Activated T-helper 1 cell treated with anti-CD3 and anti-CD28 coated beads, Interleukin-12 subunit alpha, Interleukin-12 subunit beta, Interleukin-2, Interleukin-4 antibody, amounts not matched to agents 30 ng/mL and 10 ng/mL and 1 ng/mL, durations not matched to agents 14 hours and 24 hours and 36 hours (primary cell): ENCODE data around the gene IFNA6. TPM values are rescaled to one million over a fixed set of nuclear protein-coding genes. Genes with fewer than 3 reads are reported as not detected.
A peak's percentile ranks its signal among the peaks of the same experiment; 100 is the strongest.

Source experiments
- DNase-seq: peaks from one replicate; pipeline ENCODE4 v3.0.0; 2021; ENCODE audit warnings: low spot score
- H3K27ac Mint-ChIP-seq: one replicate; pipeline ENCODE4 v1.8.0; 2021; ENCODE audit warnings: mild to moderate bottlenecking, mixed read lengths
- H3K27me3 Mint-ChIP-seq: one replicate; pipeline ENCODE4 v1.8.0; 2022; ENCODE audit warnings: mild to moderate bottlenecking, moderate library complexity, mixed read lengths; ENCODE audit not compliant: insufficient read depth
- H3K36me3 Mint-ChIP-seq: one replicate; pipeline ENCODE4 v1.8.0; 2021; ENCODE audit warnings: low read depth, mixed read lengths
- H3K4me1 Mint-ChIP-seq: one replicate; pipeline ENCODE4 v1.8.0; 2021; ENCODE audit warnings: low read depth, mixed read lengths
- H3K4me3 Mint-ChIP-seq: one replicate; pipeline ENCODE4 v1.8.0; 2021; ENCODE audit warnings: mild to moderate bottlenecking, moderate library complexity, mixed read lengths
- H3K9me3 Mint-ChIP-seq: one replicate; pipeline ENCODE4 v1.8.0; 2021; ENCODE audit warnings: mixed read lengths
- intact Hi-C: fragments of 100-400 bp; cut with micrococcal nuclease; formaldehyde crosslinking; loops from one replicate; pipeline ENCODE4 v1.15.1; 2024
- total RNA-seq: library from RNA; stranded (reverse); gene quantifications from 2 replicates; pipeline ENCODE4 v1.2.3, GENCODE V29; 2022

The IFNA6 gene
- total RNA-seq, 1 donor from 2014 or later, result not detected

- DNase-seq, result no peak
- H3K9me3 Mint-ChIP-seq, result peaks cover 11% of the 10 kb centered on the region
- peaks cover 12% of the 10 kb centered on the region for H3K36me3 Mint-ChIP-seq
- H3K27ac Mint-ChIP-seq, result peak overlapping the region; percentile 68
- H3K4me1 Mint-ChIP-seq, result peaks cover 14% of the 10 kb centered on the region
- intact Hi-C loops, result loop anchor here (1.0 to 2.0 kb wide), 8 partner anchors 22 to 1148 kb away; partner anchors contain the start of gene KLHL9
- H3K27me3 Mint-ChIP-seq, result peaks cover 57% of the 10 kb centered on the region
- H3K4me3 Mint-ChIP-seq, result peak overlapping the region; percentile 56
Observed at GRCh38 chr9:21357479-21358460, 7.1 kb upstream of the IFNA6 start.

GRCh38 chr9:21348430-21348970 is 2.2 kb downstream of the IFNA6 start:
- Mint-ChIP-seq H3K4me1 (no peaks in the 10 kb centered on the region), H3K4me3 (no peak overlapping the region), H3K27ac (no peak overlapping the region), H3K9me3 (peaks cover 10% of the 10 kb centered on the region), H3K27me3 (peaks cover 53% of the 10 kb centered on the region), H3K36me3 (no peaks in the 10 kb centered on the region)
- no peak for DNase-seq
- intact Hi-C loops, result no loop called here

GRCh38 chr9:21340735-21341134 is 10.0 kb downstream of the IFNA6 start:
- peaks cover 1% of the 10 kb centered on the region for H3K36me3 Mint-ChIP-seq
- intact Hi-C loops, result no loop called here
- DNase-seq, result no peak
- peaks cover 12% of the 10 kb centered on the region for H3K9me3 Mint-ChIP-seq
- H3K4me3 Mint-ChIP-seq, result no peak overlapping the region
- H3K27ac Mint-ChIP-seq, result no peak overlapping the region
- H3K4me1 Mint-ChIP-seq, result no peaks in the 10 kb centered on the region
- H3K27me3 Mint-ChIP-seq, result peaks cover 48% of the 10 kb centered on the region

- Mint-ChIP-seq H3K4me3 (peak overlapping the region; percentile 70), H3K27ac (no peak overlapping the region), H3K36me3 (peaks cover 17% of the 10 kb centered on the region), H3K4me1 (peaks cover 21% of the 10 kb centered on the region), H3K9me3 (no peaks in the 10 kb centered on the region), H3K27me3 (peaks cover 20% of the 10 kb centered on the region)
- intact Hi-C loops, result loop anchor here (10.0 kb wide), 3 partner anchors 302 to 908 kb away; partner anchors contain the start of genes FOCAD and HACD4
- DNase-seq, result no peak
Observed at GRCh38 chr9:21336457-21336856, 14.2 kb downstream of the IFNA6 start.

- DNase-seq, result peak; percentile 75
- Mint-ChIP-seq H3K9me3 (no peaks in the 10 kb centered on the region), H3K27me3 (peaks cover 13% of the 10 kb centered on the region), H3K36me3 (peaks cover 25% of the 10 kb centered on the region), H3K4me3 (peak within 1 kb of the TSS; percentile 92), H3K4me1 (peaks cover 32% of the 10 kb centered on the region), H3K27ac (peak within 1 kb of the TSS; percentile 85)
- intact Hi-C loops, result loop anchor here (1.0 to 10.0 kb wide), 7 partner anchors 9 to 910 kb away; partner anchors contain the start of genes FOCAD and HACD4
Observed at GRCh38 chr9:21334701-21335632, 15.7 kb downstream of the IFNA6 start, which contains the start of gene KLHL9. KLHL9 (minus strand) TSS chr9:21335404; CDS start chr9:21334859, 545 bp downstream.

GRCh38 chr9:21333226-21333625 is 17.5 kb downstream of the IFNA6 start:
- Mint-ChIP-seq H3K4me3 (peak overlapping the region; percentile 92), H3K4me1 (peaks cover 33% of the 10 kb centered on the region), H3K36me3 (peaks cover 29% of the 10 kb centered on the region), H3K27ac (no peak overlapping the region), H3K9me3 (no peaks in the 10 kb centered on the region), H3K27me3 (peaks cover 6% of the 10 kb centered on the region)
- no peak for DNase-seq
- intact Hi-C loops, result loop anchor here (10.0 kb wide), 3 partner anchors 298 to 912 kb away; partner anchors contain the start of genes FOCAD and HACD4

GRCh38 chr9:21331676-21332402 is 18.8 kb downstream of the IFNA6 start:
- H3K4me3 Mint-ChIP-seq, result no peak overlapping the region
- intact Hi-C loops, result loop anchor here (10.0 kb wide), 3 partner anchors 297 to 913 kb away; partner anchors contain the start of genes FOCAD and HACD4
- DNase-seq, result no peak
- peaks cover 39% of the 10 kb centered on the region for H3K4me1 Mint-ChIP-seq
- no peak overlapping the region for H3K27ac Mint-ChIP-seq
- no peaks in the 10 kb centered on the region for H3K9me3 Mint-ChIP-seq
- peaks cover 29% of the 10 kb centered on the region for H3K36me3 Mint-ChIP-seq
- H3K27me3 Mint-ChIP-seq, result peaks cover 1% of the 10 kb centered on the region

- Mint-ChIP-seq H3K27me3 (no peaks in the 10 kb centered on the region), H3K27ac (no peak overlapping the region), H3K36me3 (peaks cover 38% of the 10 kb centered on the region), H3K4me1 (peaks cover 29% of the 10 kb centered on the region), H3K9me3 (no peaks in the 10 kb centered on the region), H3K4me3 (no peak overlapping the region)
- DNase-seq, result no peak
- intact Hi-C loops, result loop anchor here (1.0 to 5.0 kb wide), 8 partner anchors 9 to 463 kb away; partner anchors contain the start of gene KLHL9
Observed at GRCh38 chr9:21326526-21327139, 24.1 kb downstream of the IFNA6 start.

- Mint-ChIP-seq H3K4me3 (no peak overlapping the region), H3K27me3 (no peaks in the 10 kb centered on the region), H3K27ac (no peak overlapping the region), H3K9me3 (no peaks in the 10 kb centered on the region), H3K36me3 (peaks cover 33% of the 10 kb centered on the region), H3K4me1 (peaks cover 18% of the 10 kb centered on the region)
- no peak for DNase-seq
- intact Hi-C loops, result no loop called here
Observed at GRCh38 chr9:21324047-21324446, 26.6 kb downstream of the IFNA6 start.

- H3K36me3 Mint-ChIP-seq, result peaks cover 31% of the 10 kb centered on the region
Observed at GRCh38 chr9:21322911-21323461, 27.7 kb downstream of the IFNA6 start.

GRCh38 chr9:21320465-21320864 is 30.2 kb downstream of the IFNA6 start:
- Mint-ChIP-seq H3K4me3 (no peak overlapping the region), H3K27ac (no peak overlapping the region), H3K36me3 (peaks cover 24% of the 10 kb centered on the region), H3K9me3 (no peaks in the 10 kb centered on the region), H3K4me1 (peaks cover 11% of the 10 kb centered on the region), H3K27me3 (peaks cover 9% of the 10 kb centered on the region)
- intact Hi-C loops, result no loop called here
- DNase-seq, result no peak

More at GRCh38 chr9:21322911-21323461, 27.7 kb downstream of the IFNA6 start:
- no peaks in the 10 kb centered on the region for H3K9me3 Mint-ChIP-seq
- peaks cover 22% of the 10 kb centered on the region for H3K4me1 Mint-ChIP-seq
- no peak overlapping the region for H3K4me3 Mint-ChIP-seq
- H3K27me3 Mint-ChIP-seq, result no peaks in the 10 kb centered on the region
- DNase-seq, result no peak
- intact Hi-C loops, result no loop called here
- no peak overlapping the region for H3K27ac Mint-ChIP-seq
